GM19351 (cell line): ENCODE measurements around the gene GATB.

Experiments used
- ATAC-seq: cut with Tn5 transposase; IDR thresholded peaks from one replicate; pipeline ENCODE4 v1.9.1; 2021; ENCODE audit warnings: mild to moderate bottlenecking, moderate library complexity; ENCODE audit not compliant: unreplicated experiment

GATB gene

DNA sequence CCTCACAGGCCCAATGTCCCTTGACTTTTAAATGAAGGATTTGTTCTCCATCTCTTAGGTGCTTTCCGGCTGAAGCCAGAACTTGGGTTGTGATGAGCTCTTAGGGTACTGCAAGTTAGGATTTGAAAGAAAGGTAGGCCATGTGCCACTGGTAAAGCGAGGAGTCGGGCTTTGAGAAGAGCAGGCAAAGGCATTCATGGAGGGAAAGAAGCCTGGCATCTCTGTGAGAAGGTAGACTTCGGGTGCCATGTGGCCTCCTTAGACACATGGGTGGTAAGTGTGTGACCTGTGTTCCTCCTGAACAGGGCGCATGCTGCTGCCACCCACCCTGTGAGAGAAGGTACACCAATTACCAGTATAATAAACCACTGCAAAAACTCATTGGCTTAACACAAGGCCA, 102.9 kb downstream of the GATB start:
- no peak for ATAC-seq

DNA sequence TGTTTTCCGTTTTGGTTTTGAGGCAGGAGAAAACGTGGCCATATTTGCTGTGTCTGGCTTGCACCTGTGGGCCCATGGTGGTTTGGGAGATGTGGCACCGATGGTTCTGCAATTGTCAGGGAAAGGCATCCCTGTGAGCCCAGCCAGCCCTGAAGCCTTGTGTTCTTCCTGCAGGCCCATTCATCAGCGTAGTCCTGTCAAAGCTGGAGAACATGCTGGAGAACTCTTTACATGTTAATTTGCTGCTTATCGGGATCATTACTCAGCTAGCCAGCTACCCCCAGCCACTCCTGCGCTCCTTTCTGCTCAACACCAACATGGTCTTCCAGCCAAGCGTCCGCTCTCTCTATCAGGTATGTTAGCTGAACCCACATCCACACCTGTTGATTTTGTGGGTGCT, 104.7 kb downstream of the GATB start:
- no peak for ATAC-seq

GRCh38 chr4:151653548-151653918, 107.3 kb downstream of the GATB start:
- ATAC-seq: no peak

DNA sequence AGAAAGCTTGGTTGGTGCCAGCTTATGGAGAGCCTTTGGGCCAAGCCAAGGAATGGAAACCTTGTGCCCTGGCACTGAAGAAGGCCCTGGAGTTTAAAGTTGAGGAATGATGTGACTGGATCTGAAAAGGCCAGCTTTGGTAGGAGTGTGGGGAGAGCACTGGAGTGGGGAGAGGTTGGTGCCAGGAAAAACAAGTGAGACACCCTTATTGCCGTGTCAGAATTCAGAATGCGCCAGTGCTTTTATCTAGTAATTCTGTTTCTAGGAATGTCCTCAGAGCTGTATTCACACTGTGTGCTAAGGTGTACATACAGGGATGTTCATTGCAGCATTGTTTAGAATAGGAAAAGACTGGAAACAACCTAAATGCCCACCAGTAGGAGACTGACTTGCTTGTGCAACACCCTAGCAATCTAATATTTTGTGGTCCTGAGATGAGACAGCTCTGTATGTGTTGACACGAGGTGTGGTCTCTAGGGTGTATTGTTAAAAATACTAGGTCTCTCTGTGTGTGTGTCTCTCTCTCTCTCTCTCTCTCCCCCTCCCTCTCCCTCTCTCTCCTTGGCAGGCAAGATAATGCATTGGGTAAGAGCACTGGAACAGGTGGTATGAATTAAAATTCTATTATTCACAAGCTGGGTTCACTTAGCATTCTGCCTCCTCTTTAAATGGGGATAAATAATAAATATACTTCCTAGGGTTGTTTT, 107.8 kb downstream of the GATB start:
- ATAC-seq: no peak

- no peak for ATAC-seq
These were observed 109.3 kb downstream of the GATB start for GRCh38 chr4:151651496-151651895.

DNA sequence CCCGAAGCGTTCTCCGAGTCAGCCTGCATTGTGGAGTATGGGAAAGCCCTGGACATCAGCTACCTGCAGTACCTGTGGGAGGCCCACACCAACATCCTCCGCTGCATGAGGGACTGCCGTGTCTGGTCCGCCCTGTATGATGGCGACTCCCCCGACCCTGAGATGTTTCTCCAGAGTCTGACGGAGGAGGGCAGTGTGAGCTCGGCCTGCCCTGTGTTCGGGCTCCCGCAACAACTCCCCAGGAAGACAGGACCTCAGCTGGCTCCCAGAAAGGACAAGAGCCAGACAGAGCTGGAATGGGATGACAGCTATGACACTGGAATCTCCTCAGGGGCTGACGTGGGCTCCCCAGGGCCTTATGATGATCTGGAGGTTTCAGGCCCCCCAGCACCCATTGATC, 111.3 kb downstream of the GATB start:
- no peak for ATAC-seq

DNA sequence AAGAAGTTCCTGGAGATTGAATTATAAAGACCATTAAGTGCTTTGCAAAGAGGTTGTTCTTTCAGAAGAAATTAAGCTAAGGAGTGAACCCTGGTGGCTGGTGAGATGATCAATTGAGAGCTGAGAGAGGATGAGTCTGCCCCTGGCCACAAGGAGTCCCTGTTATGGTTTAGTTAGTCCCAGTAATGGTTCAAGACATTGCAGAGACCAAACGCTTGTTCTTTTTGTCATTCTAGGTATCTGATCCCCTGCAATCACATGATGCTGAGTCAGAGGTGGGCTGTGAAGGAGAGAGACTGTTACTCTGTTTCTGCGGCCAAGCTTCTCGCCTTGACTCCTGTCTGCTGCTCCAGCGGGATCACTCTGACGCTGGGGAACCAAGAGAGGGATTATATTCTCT, 114.5 kb downstream of the GATB start:
- no peak for ATAC-seq

GRCh38 chr4:151644622-151645021, 116.2 kb downstream of the GATB start:
- ATAC-seq: no peak

DNA sequence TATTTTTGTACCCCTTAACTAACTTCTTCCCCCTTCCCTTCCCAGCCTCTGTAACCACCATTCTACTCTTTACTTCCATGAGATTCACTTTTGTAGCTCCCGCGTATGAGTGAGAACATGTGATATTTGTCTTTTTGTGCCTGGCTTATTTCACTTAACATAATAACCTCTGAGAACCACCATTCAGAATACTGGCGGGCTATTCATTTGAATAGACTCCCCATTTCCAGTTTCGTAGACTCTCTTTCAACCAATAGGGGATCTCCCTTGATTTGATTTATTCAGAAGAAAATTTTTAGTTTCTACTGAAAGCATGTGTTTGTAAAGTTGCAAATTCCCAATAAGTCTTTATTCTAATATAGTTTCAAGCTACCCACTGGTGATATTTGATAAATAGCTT, 117.2 kb downstream of the GATB start:
- ATAC-seq: no peak

DNA sequence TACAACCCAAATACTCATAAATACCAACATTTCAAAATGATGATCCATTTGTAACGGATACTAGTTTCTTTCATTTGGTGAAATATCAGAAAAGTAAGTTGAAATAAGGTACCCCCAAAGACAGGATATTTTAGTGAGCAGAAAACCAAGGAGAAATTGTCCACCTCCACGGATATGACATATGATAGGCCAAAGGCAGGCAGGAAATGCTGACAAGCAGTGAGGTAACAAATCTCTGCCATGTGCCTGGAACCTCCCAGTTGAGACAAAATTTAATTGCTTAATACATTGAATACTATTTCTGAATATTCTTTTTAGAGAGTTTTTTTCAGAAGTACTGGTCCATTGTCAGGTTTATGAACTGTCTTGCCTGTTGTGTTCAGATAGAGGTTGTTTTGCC, 118.8 kb downstream of the GATB start:
- no peak for ATAC-seq

DNA sequence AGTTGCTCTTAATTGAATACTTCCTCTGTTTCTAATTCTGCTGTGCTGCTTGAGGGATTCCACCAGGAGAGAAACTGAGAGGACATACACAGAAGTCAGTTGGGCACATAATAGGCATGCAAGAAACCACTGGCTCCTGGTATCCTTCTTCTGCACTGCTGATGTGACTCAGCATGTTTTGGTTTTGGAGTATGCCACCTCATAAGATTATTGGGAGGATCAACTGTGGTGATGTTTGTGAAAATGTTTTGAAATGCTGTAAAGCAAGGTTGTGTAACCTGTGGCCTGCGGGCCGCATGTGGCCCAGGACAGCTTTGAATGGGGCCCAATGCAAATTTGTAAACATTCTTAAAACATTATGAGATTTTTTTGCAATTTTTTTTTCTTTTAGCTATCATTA, 119.6 kb downstream of the GATB start:
- no peak for ATAC-seq

GRCh38 chr4:151640381-151640780, 120.4 kb downstream of the GATB start:
- no peak for ATAC-seq

DNA sequence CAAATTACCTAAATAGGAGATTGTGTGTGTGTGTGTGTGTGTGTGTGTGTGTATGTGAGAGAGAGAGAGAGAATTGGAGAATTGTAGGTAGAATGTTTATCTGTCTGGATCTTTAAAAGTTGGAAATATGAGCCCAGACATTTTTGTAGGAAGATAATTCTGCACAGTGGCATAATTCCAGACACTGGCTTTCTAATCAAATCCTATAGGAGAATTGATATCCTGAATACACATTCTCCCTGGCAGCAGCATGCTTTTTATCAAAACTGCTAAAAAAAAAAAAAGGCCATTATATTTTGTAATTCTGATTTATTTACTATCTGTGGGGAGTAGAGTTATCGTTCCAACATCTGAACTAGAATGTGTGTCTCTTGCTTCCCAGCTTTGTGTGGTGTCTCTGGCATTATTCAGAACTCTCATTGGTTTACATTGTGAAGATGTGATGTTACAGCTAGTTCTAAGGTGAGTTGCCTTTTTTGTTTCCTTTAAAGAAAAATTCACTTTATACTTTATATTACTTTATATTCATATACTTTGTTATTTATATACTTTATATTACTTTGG, 122.4 kb downstream of the GATB start:
- no peak for ATAC-seq

- no peak for ATAC-seq
These were observed 129.5 kb downstream of the GATB start for GRCh38 chr4:151631349-151631748.

DNA sequence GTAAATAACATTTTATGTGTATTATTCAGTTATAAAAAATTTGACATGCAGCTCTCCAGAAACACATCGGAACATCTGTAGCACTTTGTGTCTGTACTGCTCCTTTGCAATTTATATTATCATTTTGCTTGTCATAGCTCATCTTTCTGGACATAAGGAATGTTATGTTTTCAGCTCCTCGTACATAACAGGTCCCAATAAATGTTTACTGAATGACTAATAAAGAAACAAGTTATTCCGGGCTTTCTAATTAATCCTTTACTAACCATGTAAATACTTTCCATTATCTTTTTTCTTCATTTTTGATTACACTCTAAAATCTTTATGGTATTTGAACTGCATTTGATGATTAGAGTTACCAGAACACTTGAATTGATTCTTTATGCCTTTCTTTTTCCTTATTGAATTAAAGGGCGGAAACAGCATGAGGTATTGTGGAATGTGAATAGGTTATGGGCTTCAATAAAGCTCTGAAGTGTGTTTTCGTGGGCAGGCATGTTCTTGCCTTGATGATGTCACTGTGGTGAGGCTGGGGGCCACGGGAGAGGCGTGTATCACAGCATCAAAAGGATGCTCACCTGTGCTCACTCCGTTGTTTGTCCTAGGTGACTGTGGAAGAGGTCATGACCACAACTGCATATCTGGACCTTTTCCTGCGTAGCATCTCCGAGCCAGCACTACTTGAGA, 131.6 kb downstream of the GATB start:
- no peak for ATAC-seq

GRCh38 chr4:151628001-151628608, 132.7 kb downstream of the GATB start:
- no peak for ATAC-seq

GRCh38 chr4:151627491-151627890, 133.3 kb downstream of the GATB start:
- no peak for ATAC-seq

DNA sequence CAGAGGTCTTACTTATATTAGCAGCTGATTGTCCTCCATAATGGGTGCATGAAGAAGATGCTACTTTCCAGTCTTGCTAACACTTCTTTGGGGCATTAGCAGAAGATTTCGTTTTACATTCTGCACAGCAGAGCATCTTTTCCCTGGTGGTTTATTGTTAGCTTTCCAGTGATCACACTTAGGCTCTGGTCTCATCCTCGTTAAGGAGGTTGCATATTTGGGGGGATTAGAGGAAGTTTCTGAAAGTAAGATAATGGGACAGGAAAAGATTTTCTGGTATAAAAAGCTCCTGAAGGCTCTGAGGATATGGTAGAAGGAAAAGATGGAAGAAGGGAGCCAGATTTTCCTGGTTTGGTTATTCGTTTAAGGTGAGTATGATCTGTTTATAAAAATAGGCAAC, 134.1 kb downstream of the GATB start:
- no peak for ATAC-seq

DNA sequence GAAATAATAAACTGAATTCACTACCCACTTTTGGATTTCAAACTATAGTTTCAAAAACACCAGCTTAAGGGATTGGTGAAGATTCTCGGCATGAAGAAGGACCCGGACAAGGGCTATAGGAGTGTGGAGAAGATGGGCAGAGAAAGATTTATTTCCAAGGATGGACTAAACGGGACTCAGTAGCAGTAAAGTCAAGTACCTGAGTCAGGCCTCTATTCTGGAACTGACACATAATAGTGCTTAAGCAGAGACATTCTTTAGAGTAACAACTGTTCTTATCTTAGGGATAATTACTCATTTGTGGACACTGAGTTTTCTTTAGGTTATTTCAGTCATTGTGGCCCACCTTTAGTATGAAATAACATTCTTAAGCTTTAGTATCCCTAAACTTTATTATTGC, 134.6 kb downstream of the GATB start:
- no peak for ATAC-seq

GRCh38 chr4:151624626-151625565, 135.9 kb downstream of the GATB start:
- no peak for ATAC-seq
